CD14-positive monocyte (primary cell): ENCODE measurements around the gene HDAC4. TPM values are rescaled to one million over a fixed set of nuclear protein-coding genes. Genes with fewer than 3 reads are reported as not detected.
A peak's percentile ranks its signal among the peaks of the same experiment; 100 is the strongest.

Experiments used
- DNase-seq, 3 donors: peaks; one replicate each; pipeline ENCODE4 v3.0.0-alpha.2; 2011 to 2022
- H2AFZ ChIP-seq: 2 replicates; pipeline ENCODE4 v1.6.0; 2012; ENCODE audit warnings: mild to moderate bottlenecking, low read depth, low read length, inconsistent platforms; ENCODE audit not compliant: insufficient read depth, poor library complexity, severe bottlenecking
- H3K27ac ChIP-seq, 2 donors: 1 replicate in 1 of 2; 2 replicates in 1 of 2; pipeline ENCODE4 v1.5.1; 2012 to 2013; ENCODE audit warnings: low read length in 2 of 2, control low read depth in 1 of 2, inconsistent platforms in 1 of 2, low read depth in 1 of 2, mild to moderate bottlenecking in 1 of 2
- H3K27me3 ChIP-seq, 2 donors: one replicate each; pipeline versions ENCODE4 v1.6.0 to v1.6.1; 2011 to 2013; ENCODE audit warnings: low read length in 2 of 2; ENCODE audit not compliant: control insufficient read depth in 2 of 2, insufficient read depth in 2 of 2
- H3K36me3 ChIP-seq, 2 donors: replicated peaks in 1 of 2; 1 replicate in 1 of 2; 2 replicates in 1 of 2; pipeline versions ENCODE4 v1.5.1 to v1.6.1; 2012 to 2013; ENCODE audit warnings: low read length in 2 of 2, control low read depth in 1 of 2, inconsistent platforms in 1 of 2, mild to moderate bottlenecking in 1 of 2; ENCODE audit not compliant: insufficient read depth in 2 of 2, control insufficient read depth in 1 of 2
- H3K4me1 ChIP-seq, 2 donors: 1 replicate in 1 of 2; 2 replicates in 1 of 2; pipeline versions ENCODE4 v1.5.1 to v1.6.1; 2012 to 2013; ENCODE audit warnings: low read length in 2 of 2, control low read depth in 1 of 2, inconsistent platforms in 1 of 2, mild to moderate bottlenecking in 1 of 2, moderate library complexity in 1 of 2; ENCODE audit not compliant: insufficient read depth in 2 of 2, control insufficient read depth in 1 of 2
- H3K4me2 ChIP-seq: replicated peaks from 2 replicates; pipeline ENCODE3; 2012; ENCODE audit warnings: low read length, moderate library complexity, mild to moderate bottlenecking; ENCODE audit not compliant: poor library complexity, severe bottlenecking; ENCODE audit errors: extremely low read depth
- H3K4me3 ChIP-seq, 3 experiments: fragments of 200-600 bp in 1 of 3; sonication (generic) in 1 of 3; replicated peaks in 1 of 3; 1 replicate in 2 of 3; 2 replicates in 1 of 3; pipeline ENCODE4 v1.5.1; 2011 to 2013; ENCODE audit warnings: low read length in 3 of 3, mild to moderate bottlenecking in 3 of 3, control low read depth in 2 of 3, low read depth in 2 of 3, inconsistent platforms in 1 of 3, moderate library complexity in 1 of 3
- H3K79me2 ChIP-seq: 2 replicates; pipeline ENCODE4 v1.6.0; 2012; ENCODE audit warnings: mild to moderate bottlenecking, control low read depth, inconsistent platforms, low read length, moderate library complexity; ENCODE audit not compliant: insufficient read depth
- H3K9ac ChIP-seq: 2 replicates; pipeline ENCODE4 v1.6.0; 2017; ENCODE audit warnings: low read length, mild to moderate bottlenecking; ENCODE audit not compliant: insufficient read depth, poor library complexity, severe bottlenecking
- H3K9me3 ChIP-seq, 2 donors: replicated peaks in 1 of 2; 1 replicate in 1 of 2; 2 replicates in 1 of 2; pipeline versions ENCODE4 v1.5.1 to v1.6.1; 2012 to 2013; ENCODE audit warnings: low read length in 2 of 2, control low read depth in 1 of 2; ENCODE audit not compliant: control insufficient read depth in 1 of 2, insufficient read depth in 1 of 2
- H4K20me1 ChIP-seq: 2 replicates; pipeline ENCODE4 v1.6.0; 2012; ENCODE audit warnings: mild to moderate bottlenecking, low read length, control low read depth, moderate library complexity; ENCODE audit not compliant: insufficient read depth
- H3K27ac Mint-ChIP-seq, 7 donors: one replicate each; pipeline ENCODE4 v1.8.0; 2020; ENCODE audit warnings: mild to moderate bottlenecking in 7 of 7, mixed read lengths in 7 of 7, moderate library complexity in 6 of 7, inconsistent platforms in 2 of 7
- H3K27me3 Mint-ChIP-seq, 3 donors: one replicate each; pipeline ENCODE4 v1.8.0; 2021 to 2022; ENCODE audit warnings: low read depth in 3 of 3, mild to moderate bottlenecking in 3 of 3, mixed read lengths in 3 of 3, moderate library complexity in 3 of 3, inconsistent platforms in 1 of 3
- H3K36me3 Mint-ChIP-seq, 2 donors: one replicate each; pipeline ENCODE4 v1.8.0; 2020; ENCODE audit warnings: mixed read lengths in 2 of 2, inconsistent platforms in 1 of 2, mild to moderate bottlenecking in 1 of 2
- H3K4me1 Mint-ChIP-seq: one replicate; pipeline ENCODE4 v1.8.0; 2020; ENCODE audit warnings: mild to moderate bottlenecking, mixed read lengths
- H3K4me3 Mint-ChIP-seq, 2 donors: one replicate each; pipeline ENCODE4 v1.8.0; 2020; ENCODE audit warnings: mild to moderate bottlenecking in 2 of 2, mixed read lengths in 2 of 2, moderate library complexity in 1 of 2
- H3K9me3 Mint-ChIP-seq, 7 donors: one replicate each; pipeline ENCODE4 v1.8.0; 2020 to 2022; ENCODE audit warnings: mixed read lengths in 7 of 7, mild to moderate bottlenecking in 6 of 7, moderate library complexity in 6 of 7, inconsistent platforms in 2 of 7
- CTCF ChIP-seq: fragments of 200-600 bp; IDR thresholded peaks from one replicate; pipeline ENCODE4 v1.8.0; 2022; ENCODE audit warnings: antibody characterized with exemption, mild to moderate bottlenecking
- WGBS: methylation state at CpG from one replicate; pipeline ENCODE4 v1.1.5; 2013; ENCODE audit warnings: missing lambda C conversion rate; ENCODE audit not compliant: insufficient coverage; 5-methylcytosine and 5-hydroxymethylcytosine counted together
- intact Hi-C, 2 donors: fragments of 100-400 bp; cut with micrococcal nuclease; formaldehyde crosslinking; loops; one replicate each; pipeline versions ENCODE4 v1.15.0 to v1.15.1; 2023
- polyA plus RNA-seq, 3 donors: library from polyadenylated mRNA; depleted of rRNA in 1 of 3; unstranded in 2 of 3; stranded (reverse) in 1 of 3; fragments of 300-500 nt in 2 of 3; fragments of >200 nt in 1 of 3; fragmentation: Illumina TruSeq in 2 of 3; gene quantifications; 1 replicate in 2 of 3; 2 replicates in 1 of 3; pipeline ENCODE4 v1.2.3, GENCODE V29; 2012 to 2021

Gene HDAC4
- polyA plus RNA-seq, 3 donors, result 3.3 to 23.0 (median 4.5) TPM

- Histone ChIP-seq H3K79me2 (peaks cover 99% of the 10 kb centered on the region), H2AFZ (no peak overlapping the region), H3K4me3 (no peak overlapping the region), H3K4me1 (peaks cover 0 to 8% of the 10 kb centered on the region in 2 donors), H3K9ac (no peak overlapping the region), H3K27ac (no peak overlapping the region), H3K36me3 (peaks cover 22 to 46% of the 10 kb centered on the region in 2 donors), H3K4me2 (no peak overlapping the region), H3K9me3 (peaks cover 0 to 8% of the 10 kb centered on the region in 2 donors), H3K27me3 (no peaks in the 10 kb centered on the region), H4K20me1 (peaks cover 68% of the 10 kb centered on the region)
- peaks cover 28 to 52% of the 10 kb centered on the region in 2 donors for H3K36me3 Mint-ChIP-seq
- intact Hi-C loops, result loop anchor here in 1 of 2 donors (10.0 kb wide), 1 partner anchor 117 kb away; no protein-coding TSS in a partner anchor
- H3K27me3 Mint-ChIP-seq, result no peaks in the 10 kb centered on the region
- no peak for DNase-seq
- H3K9me3 Mint-ChIP-seq, result peaks cover 2 to 11% (median 5%) of the 10 kb centered on the region in 7 donors
- peak overlapping the region in 1 of 7 donors; percentile 20 for H3K27ac Mint-ChIP-seq
- H3K4me1 Mint-ChIP-seq, result peaks cover 29% of the 10 kb centered on the region
- TF ChIP-seq CTCF, result no peak
- 98% methylated on average over 12 of the region's 12 CpGs for WGBS
- H3K4me3 Mint-ChIP-seq, result no peak overlapping the region
Measured at GRCh38 chr2:239392072-239392357, 8.8 kb downstream of the HDAC4 start.

DNA sequence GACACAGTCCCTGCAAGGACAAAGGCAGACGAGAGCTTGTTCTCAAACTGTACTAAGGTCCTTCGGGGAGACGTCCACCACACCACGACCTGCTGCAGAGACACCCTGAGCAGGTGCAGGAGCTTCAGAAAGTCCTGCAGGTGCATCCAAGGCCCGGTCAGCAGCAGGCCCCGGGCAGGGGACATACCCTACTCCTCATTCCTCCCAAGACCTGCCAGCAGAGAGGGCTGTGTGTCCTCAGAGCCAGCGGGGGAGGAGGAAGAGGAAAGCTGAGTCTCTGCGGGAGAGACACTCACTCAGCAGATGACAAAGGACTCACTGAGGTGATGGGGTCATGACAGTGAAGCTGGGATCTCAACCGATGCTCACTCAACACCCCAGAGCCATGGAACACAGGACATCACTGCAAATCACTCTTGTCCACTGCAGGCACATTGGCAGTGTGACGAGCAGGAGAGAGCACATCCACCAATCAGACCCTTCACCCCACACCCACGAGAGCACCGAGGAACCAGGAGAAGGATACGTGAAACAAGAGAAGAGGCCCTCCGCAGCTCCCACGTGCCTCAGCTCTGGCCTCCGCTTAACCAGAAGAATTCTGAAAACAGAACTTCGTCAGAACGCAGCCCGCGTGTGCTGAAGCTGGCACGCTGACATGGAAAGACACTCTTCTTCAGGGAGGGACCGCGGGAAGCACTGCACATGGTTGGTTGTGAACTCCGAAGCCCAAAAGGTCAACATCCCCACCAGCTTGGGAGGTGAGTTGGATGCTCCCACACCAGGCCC lies 9.3 kb downstream of the HDAC4 start:
- WGBS, result 97% methylated on average over 20 of the region's 24 CpGs

More for the DNA sequence above, 9.3 kb downstream of the HDAC4 start:
- no peak overlapping the region for H2AFZ ChIP-seq
- no peak overlapping the region for H3K4me3 ChIP-seq
- peaks cover 0 to 8% of the 10 kb centered on the region in 2 donors for H3K9me3 ChIP-seq
- H3K4me1 ChIP-seq, result peaks cover 0 to 8% of the 10 kb centered on the region in 2 donors
- no peak overlapping the region for H3K9ac ChIP-seq
- Mint-ChIP-seq H3K4me3 (no peak overlapping the region), H3K36me3 (peaks cover 29 to 57% of the 10 kb centered on the region in 2 donors), H3K27ac (peak overlapping the region in 3 of 7 donors; percentile 9 to 41 (median 9)), H3K9me3 (peaks cover 2 to 11% (median 5%) of the 10 kb centered on the region in 7 donors), H3K27me3 (no peaks in the 10 kb centered on the region), H3K4me1 (peaks cover 25% of the 10 kb centered on the region)
- no peak overlapping the region for H3K27ac ChIP-seq
- no peak for DNase-seq
- no peak overlapping the region for H3K4me2 ChIP-seq
- H4K20me1 ChIP-seq, result peaks cover 63% of the 10 kb centered on the region
- no peak for TF ChIP-seq CTCF
- intact Hi-C loops, result loop anchor here in 1 of 2 donors (10.0 kb wide), 1 partner anchor 117 kb away; no protein-coding TSS in a partner anchor
- H3K27me3 ChIP-seq, result no peaks in the 10 kb centered on the region
- H3K79me2 ChIP-seq, result peaks cover 99% of the 10 kb centered on the region
- H3K36me3 ChIP-seq, result peaks cover 23 to 51% of the 10 kb centered on the region in 2 donors
